Astrocyte of the cerebellum (primary cell): Measurements from ENCODE around the gene OMA1.
A peak's percentile ranks its signal among the peaks of the same experiment; 100 is the strongest.

Experiments used
- DNase-seq: peaks from one replicate; pipeline ENCODE4 v3.0.0-alpha.2; 2011; ENCODE audit warnings: low read depth
- H3K4me3 ChIP-seq: 2 replicates; pipeline ENCODE4 v1.5.1; 2011; ENCODE audit warnings: mild to moderate bottlenecking, low read depth, low read length, moderate library complexity
- in situ Hi-C: cut with HindIII; loops from 2 replicates; pipeline ENCODE4 v1.10.0; 2017; ENCODE audit warnings: low sequenced_read_pairs
- TF ChIP-seq, protein P1 (sequence below): IDR thresholded peaks from 2 replicates; pipeline ENCODE4 v1.5.1; 2012; ENCODE audit warnings: low read length, low read depth, moderate library complexity, mild to moderate bottlenecking; ENCODE audit errors: missing control alignments

Gene OMA1

DNA sequence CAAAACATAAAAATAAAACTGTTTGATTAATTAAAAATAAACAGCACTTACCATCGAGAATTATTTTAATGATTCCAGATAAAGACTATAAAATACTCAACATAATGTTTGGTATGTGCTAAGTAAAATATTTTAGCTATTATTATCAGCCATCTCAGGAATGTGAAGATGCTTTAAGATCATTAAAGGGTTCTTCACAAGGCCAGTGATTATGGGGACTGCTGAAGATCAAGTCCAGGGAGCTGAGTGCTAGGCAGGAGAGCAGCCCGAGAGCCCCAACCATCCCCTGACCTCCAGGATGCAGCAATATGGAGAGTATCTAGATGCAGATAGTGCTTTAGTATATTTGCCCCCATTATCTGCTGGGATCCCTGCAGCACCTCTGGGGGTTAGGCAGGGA is 35.1 kb upstream of the OMA1 start:
- no peak for DNase-seq
- TF ChIP-seq, protein P1, sequence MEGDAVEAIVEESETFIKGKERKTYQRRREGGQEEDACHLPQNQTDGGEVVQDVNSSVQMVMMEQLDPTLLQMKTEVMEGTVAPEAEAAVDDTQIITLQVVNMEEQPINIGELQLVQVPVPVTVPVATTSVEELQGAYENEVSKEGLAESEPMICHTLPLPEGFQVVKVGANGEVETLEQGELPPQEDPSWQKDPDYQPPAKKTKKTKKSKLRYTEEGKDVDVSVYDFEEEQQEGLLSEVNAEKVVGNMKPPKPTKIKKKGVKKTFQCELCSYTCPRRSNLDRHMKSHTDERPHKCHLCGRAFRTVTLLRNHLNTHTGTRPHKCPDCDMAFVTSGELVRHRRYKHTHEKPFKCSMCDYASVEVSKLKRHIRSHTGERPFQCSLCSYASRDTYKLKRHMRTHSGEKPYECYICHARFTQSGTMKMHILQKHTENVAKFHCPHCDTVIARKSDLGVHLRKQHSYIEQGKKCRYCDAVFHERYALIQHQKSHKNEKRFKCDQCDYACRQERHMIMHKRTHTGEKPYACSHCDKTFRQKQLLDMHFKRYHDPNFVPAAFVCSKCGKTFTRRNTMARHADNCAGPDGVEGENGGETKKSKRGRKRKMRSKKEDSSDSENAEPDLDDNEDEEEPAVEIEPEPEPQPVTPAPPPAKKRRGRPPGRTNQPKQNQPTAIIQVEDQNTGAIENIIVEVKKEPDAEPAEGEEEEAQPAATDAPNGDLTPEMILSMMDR = no peak
- no peak overlapping the region for H3K4me3 ChIP-seq
- in situ Hi-C loops = no loop called here

DNA sequence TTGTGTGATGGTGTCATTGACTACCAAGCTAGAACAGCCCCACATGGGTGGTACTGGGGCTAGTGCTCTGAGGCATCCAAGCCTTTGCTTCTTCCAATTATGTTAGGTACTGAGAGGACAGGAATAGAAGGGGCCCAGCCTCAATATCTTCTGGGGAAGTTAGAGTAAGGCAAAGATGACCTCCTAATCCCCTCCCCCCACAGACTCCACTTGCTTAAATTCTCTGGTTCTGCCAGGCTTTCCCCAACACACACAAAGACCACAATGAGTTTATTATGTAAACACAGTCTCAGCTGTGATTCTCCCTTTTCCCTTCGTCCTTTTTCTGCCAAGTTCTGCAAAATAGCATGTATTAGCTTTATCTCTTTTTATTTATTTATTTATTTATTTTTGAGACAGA is 33.7 kb upstream of the OMA1 start:
- in situ Hi-C loops = no loop called here
- TF ChIP-seq, protein P1 = no peak
- DNase-seq = no peak
- no peak overlapping the region for H3K4me3 ChIP-seq

DNA sequence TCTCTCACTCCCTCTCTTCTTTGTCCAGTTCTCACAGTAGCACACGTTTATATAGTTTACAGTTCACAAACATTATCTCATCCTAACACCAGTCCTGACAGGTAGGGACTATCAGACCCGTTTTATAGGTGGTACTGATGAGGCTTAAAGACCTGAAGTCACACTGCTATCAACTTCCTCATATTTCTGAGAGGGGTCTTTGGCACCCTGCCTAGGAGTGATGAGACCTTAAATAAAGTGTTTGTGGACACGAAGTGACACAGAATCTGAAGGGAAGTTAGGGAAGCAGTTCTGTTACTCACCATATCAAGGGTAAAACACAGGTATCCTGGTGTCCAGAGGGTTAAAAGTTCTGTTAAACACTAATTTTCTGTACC is 31.1 kb upstream of the OMA1 start:
- DNase-seq = no peak
- TF ChIP-seq, protein P1 = no peak
- H3K4me3 ChIP-seq = no peak overlapping the region
- in situ Hi-C loops = no loop called here

DNA sequence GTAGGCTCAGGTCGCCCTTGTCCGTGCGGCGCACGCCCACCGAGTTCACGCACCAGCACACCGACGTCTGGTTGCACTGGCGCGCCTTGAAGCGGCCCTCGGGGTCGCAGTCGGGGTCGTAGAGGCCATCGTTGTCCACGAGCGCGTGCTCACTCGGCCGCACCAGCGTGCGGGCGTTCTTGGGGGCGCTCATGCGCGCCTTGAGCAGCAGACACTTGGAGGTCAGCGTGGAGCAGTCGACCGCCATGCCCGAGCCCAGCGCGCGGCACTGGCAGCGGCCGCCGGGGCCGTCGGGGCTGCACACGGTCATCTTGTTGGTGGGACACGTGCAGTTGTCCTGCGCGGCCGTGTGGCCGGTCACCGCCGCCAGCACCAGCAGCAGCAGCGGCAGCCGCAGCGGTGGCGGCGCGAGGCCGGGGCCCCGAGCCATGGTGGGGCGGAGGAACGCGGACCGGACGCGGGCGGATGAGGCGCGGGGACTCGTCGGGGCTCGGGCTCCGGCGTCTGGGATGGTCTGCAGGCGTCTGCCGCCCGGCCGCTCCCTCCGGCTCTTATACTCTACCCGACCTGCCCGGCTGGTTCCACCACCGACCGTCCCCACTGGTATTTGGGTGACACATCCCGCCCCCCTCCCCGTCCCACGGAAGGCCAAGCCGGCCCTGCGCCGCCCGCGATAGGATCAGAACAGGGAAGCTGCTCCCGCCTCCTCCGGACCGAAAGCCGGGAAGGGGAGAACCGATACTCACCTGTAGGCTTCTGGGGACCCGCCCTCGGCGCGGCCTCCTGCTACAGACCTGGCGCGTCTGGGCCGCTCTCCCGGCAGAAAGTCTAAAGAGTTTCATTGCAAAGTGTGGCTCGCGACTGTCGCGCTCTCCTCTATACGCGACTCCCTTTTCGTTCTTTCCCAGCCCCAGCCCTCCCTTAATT is 30.5 kb upstream of the OMA1 start, which contains the start of gene TACSTD2:
TACSTD2 (minus strand) TSS at position 526 of the 927 bp plus-strand sequence; CDS start at position 430, 96 bp downstream.
- TF ChIP-seq, protein P1 = no peak
- H3K4me3 ChIP-seq = peak within 1 kb of the TSS; percentile 9
- DNase-seq = no peak
- in situ Hi-C loops = no loop called here

DNA sequence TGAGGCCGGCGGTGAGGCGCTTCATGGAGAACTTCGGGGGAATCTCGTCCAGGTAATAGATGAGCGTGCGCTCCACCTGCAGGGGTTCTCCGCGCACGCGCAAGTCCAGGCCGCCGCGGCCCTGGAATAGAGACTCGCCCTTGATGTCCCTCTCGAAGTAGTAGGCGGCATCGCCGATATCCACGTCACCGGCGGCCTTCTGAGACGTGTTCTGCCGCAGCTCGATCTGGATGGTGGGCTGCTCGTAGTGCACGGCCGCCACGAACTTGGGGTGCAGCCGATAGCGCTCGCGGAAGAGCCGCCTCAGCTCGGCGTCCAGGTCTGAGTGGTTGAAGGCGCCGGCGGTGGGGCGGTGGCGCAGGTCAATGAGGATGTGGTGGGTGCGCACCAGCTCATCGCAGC is 29.8 kb upstream of the OMA1 start:
- H3K4me3 ChIP-seq = peak overlapping the region; percentile 9
- in situ Hi-C loops = no loop called here
- TF ChIP-seq, protein P1 = no peak
- no peak for DNase-seq

DNA sequence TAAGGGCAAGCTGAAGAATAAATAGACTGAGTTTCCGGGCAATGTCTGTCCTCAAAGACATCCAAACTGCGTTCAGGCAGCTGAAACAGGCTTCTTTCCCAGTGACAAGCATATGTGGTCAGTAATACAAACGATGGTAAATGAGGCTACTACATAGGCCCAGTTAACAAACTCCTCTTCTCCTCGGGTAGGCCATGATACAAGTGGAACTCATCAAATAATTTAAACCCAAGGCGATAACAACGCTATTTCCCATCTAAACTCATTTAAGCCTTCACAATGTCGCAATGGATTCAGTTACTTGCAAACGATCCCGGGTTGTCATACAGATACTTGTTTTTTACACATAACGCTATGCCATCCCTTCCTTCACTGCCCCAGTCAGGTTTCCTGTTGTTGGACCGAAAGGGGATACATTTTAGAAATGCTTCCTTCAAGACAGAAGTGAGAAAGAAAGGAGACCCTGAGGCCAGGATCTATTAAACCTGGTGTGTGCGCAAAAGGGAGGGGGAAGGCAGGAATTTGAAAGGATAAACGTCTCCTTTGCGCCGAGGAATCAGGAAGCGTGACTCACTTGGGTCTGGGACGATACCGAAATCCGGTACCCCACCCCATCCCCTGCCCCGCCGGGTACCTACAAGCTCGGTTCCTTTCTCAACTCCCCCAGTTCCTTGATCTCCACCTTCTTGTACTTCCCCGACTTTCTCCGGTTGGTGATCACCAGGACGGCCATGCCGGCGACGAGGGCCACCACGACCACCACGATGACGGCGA is 29.2 kb upstream of the OMA1 start:
- in situ Hi-C loops = no loop called here
- TF ChIP-seq, protein P1 = no peak
- no peak for DNase-seq
- no peak overlapping the region for H3K4me3 ChIP-seq
